ENCODE results near the gene OR52B2. TPM values are rescaled to one million over a fixed set of nuclear protein-coding genes. Genes with fewer than 3 reads are reported as not detected.

OR52B2 gene
- total RNA-seq, result not detected
- polyA plus RNA-seq, result not detected
- long read RNA-seq, donor 1, result 0 reads
- long read RNA-seq, donor 2, result 0 reads
- long read RNA-seq, donor 3, result 0 reads

- Histone ChIP-seq H3K27me3 (peaks cover 0 to 4% (median 0%) of the 10 kb centered on the region in 7 donors), H3K27ac (no peak within 1 kb of the TSS), H3K4me3 (no peak within 1 kb of the TSS), H3K36me3 (no peaks in the 10 kb centered on the region), H3K4me1 (no peaks in the 10 kb centered on the region), H3K9me3 (peaks cover 0 to 10% (median under 1%) of the 10 kb centered on the region in 11 donors)
- ATAC-seq (no peak), DNase-seq (no peak)
- WGBS, 2 donors, result 86 to 92% methylated on average over 1 of the region's 1 CpG
- intact Hi-C loops (cut with DNase I), result no loop called here
- no peak for TF ChIP-seq CTCF (IDR thresholded peaks at IDR 0.05)
These were observed at the start of gene OR52B2 for GRCh38 chr11:6170226-6170625. Gene OR52B2, minus strand, starts transcription at chr11:6170326. Its CDS starts 0 bp downstream, at chr11:6170326.

GRCh38 chr11:6219359-6219758 is 49.2 kb upstream of the OR52B2 start:
- DNase-seq, result peak in 1 of 2 donors; percentile 38
- intact Hi-C loops (cut with DNase I), result no loop called here
- H3K4me3 ChIP-seq, result no peak overlapping the region
- peak in 7 of 8 donors; percentile 57 to 88 (median 79) for ATAC-seq
- peak overlapping the region in 6 of 10 donors; percentile 33 to 67 (median 50) for H3K27ac ChIP-seq
- H3K36me3 ChIP-seq, result peaks cover 0 to 100% (median 58%) of the 10 kb centered on the region in 9 donors
- no peak for TF ChIP-seq CTCF (IDR thresholded peaks at IDR 0.05)
- no peaks in the 10 kb centered on the region for H3K27me3 ChIP-seq
- WGBS, 2 donors, result 40 to 58% methylated on average over 2 of the region's 2 CpGs
- H3K4me1 ChIP-seq, result peaks cover 0 to 26% (median 10%) of the 10 kb centered on the region in 9 donors
- H3K9me3 ChIP-seq, result no peaks in the 10 kb centered on the region

- peaks cover 0 to 100% (median 52%) of the 10 kb centered on the region in 9 donors for H3K36me3 ChIP-seq
- H3K27me3 ChIP-seq, result no peaks in the 10 kb centered on the region
- peaks cover 0 to 22% (median 9%) of the 10 kb centered on the region in 9 donors for H3K4me1 ChIP-seq
- H3K27ac ChIP-seq, result no peak overlapping the region
- no peaks in the 10 kb centered on the region for H3K9me3 ChIP-seq
- H3K4me3 ChIP-seq, result no peak overlapping the region
- TF ChIP-seq CTCF (IDR thresholded peaks at IDR 0.05), result no peak
- intact Hi-C loops (cut with DNase I), result no loop called here
- no peak for DNase-seq
- WGBS, 2 donors, result 90 to 94% methylated on average over 19 of the region's 19 CpGs
- ATAC-seq, result peak in 1 of 8 donors; percentile 23
These were observed 47.6 kb upstream of the OR52B2 start for GRCh38 chr11:6217722-6218121.

- H3K4me1 ChIP-seq, result peaks cover 0 to 20% (median 9%) of the 10 kb centered on the region in 9 donors
- no peaks in the 10 kb centered on the region for H3K27me3 ChIP-seq
- ATAC-seq (no peak), DNase-seq (no peak)
- H3K4me3 ChIP-seq, result no peak overlapping the region
- no peak overlapping the region for H3K27ac ChIP-seq
- intact Hi-C loops (cut with DNase I), result no loop called here
- no peak for TF ChIP-seq CTCF (IDR thresholded peaks at IDR 0.05)
- H3K36me3 ChIP-seq, result peaks cover 0 to 100% (median 46%) of the 10 kb centered on the region in 9 donors
- no peaks in the 10 kb centered on the region for H3K9me3 ChIP-seq
- WGBS, 2 donors, result 93% methylated on average over 4 of the region's 4 CpGs
These were observed 46.4 kb upstream of the OR52B2 start for GRCh38 chr11:6216501-6216900.
